ENCODE results near the gene ATP8B4. TPM values are rescaled to one million over a fixed set of nuclear protein-coding genes. Genes with fewer than 3 reads are reported as not detected.

Gene ATP8B4
- total and polyA plus RNA-seq, 4 donors, result 0.20 to 43.9 (median 10.8) TPM

GRCh38 chr15:49902685-49903501 lies 216.1 kb downstream of the ATP8B4 start:
- intact Hi-C loops (cut with DNase I), result loop anchor here in 1 of 2 donors (2.0 to 5.0 kb wide), 2 partner anchors 89 to 282 kb away; partner anchors contain the start of genes DTWD1 and FAM227B
- Histone ChIP-seq H3K27ac (ENCODE audit: low read depth in 1 of 2, low read length in 2 of 2) (peak overlapping the region; percentile 69 to 95), H3K9me3 (ENCODE audit: control insufficient read depth, low read length) (no peaks in the 10 kb centered on the region), H3K27me3 (ENCODE audit: control insufficient read depth in 1 of 2, insufficient read depth in 2 of 2, low read length in 1 of 2) (no peaks in the 10 kb centered on the region), H3K4me1 (ENCODE audit: control insufficient read depth in 1 of 2, insufficient read depth in 2 of 2, low read length in 2 of 2) (peaks cover 0 to 5% of the 10 kb centered on the region in 2 donors), H3K4me3 (ENCODE audit: low read length in 2 of 2) (no peak overlapping the region), H3K36me3 (ENCODE audit: control insufficient read depth in 1 of 2, insufficient read depth in 2 of 2, low read length in 1 of 2) (no peaks in the 10 kb centered on the region)
- ATAC-seq (ENCODE audit: low FRiP score) (peak; percentile 88), DNase-seq (no peak)
- 2 to 5% methylated on average over 7 of the region's 7 CpGs for WGBS, 2 donors

- Histone ChIP-seq H3K4me1 (ENCODE audit: control insufficient read depth in 1 of 2, insufficient read depth in 2 of 2, low read length in 2 of 2) (peaks cover 0 to 5% of the 10 kb centered on the region in 2 donors), H3K27ac (ENCODE audit: low read depth in 1 of 2, low read length in 2 of 2) (peak overlapping the region; percentile 28 to 69), H3K9me3 (ENCODE audit: control insufficient read depth, low read length) (no peaks in the 10 kb centered on the region), H3K27me3 (ENCODE audit: control insufficient read depth in 1 of 2, insufficient read depth in 2 of 2, low read length in 1 of 2) (no peaks in the 10 kb centered on the region), H3K4me3 (ENCODE audit: low read length in 2 of 2) (no peak overlapping the region), H3K36me3 (ENCODE audit: control insufficient read depth in 1 of 2, insufficient read depth in 2 of 2, low read length in 1 of 2) (no peaks in the 10 kb centered on the region)
- 46 to 47% methylated on average over 2 of the region's 2 CpGs for WGBS, 2 donors
- no peak for DNase-seq
- ATAC-seq (ENCODE audit: low FRiP score), result peak; percentile 62
- intact Hi-C loops (cut with DNase I), result loop anchor here in 1 of 2 donors (2.0 to 5.0 kb wide), 2 partner anchors 90 to 281 kb away; partner anchors contain the start of genes DTWD1 and FAM227B
These were observed 216.9 kb downstream of the ATP8B4 start for GRCh38 chr15:49901996-49902684.

GRCh38 chr15:49901321-49901720 lies 217.7 kb downstream of the ATP8B4 start:
- DNase-seq (no peak), ATAC-seq (ENCODE audit: low FRiP score) (no peak)
- Histone ChIP-seq H3K27me3 (ENCODE audit: control insufficient read depth in 1 of 2, insufficient read depth in 2 of 2, low read length in 1 of 2) (no peaks in the 10 kb centered on the region), H3K27ac (ENCODE audit: low read depth in 1 of 2, low read length in 2 of 2) (peak overlapping the region in 1 of 2 donors; percentile 82), H3K4me3 (ENCODE audit: low read length in 2 of 2) (no peak overlapping the region), H3K36me3 (ENCODE audit: control insufficient read depth in 1 of 2, insufficient read depth in 2 of 2, low read length in 1 of 2) (no peaks in the 10 kb centered on the region), H3K4me1 (ENCODE audit: control insufficient read depth in 1 of 2, insufficient read depth in 2 of 2, low read length in 2 of 2) (peaks cover 0 to 2% of the 10 kb centered on the region in 2 donors), H3K9me3 (ENCODE audit: control insufficient read depth, low read length) (no peaks in the 10 kb centered on the region)
- WGBS, 2 donors, result 55 to 64% methylated on average over 1 of the region's 1 CpG
- intact Hi-C loops (cut with DNase I), result loop anchor here in 1 of 2 donors (5.0 kb wide), 1 partner anchor 91 kb away; no protein-coding TSS in a partner anchor

GRCh38 chr15:49900903-49901235 lies 218.2 kb downstream of the ATP8B4 start:
- Histone ChIP-seq H3K27me3 (ENCODE audit: control insufficient read depth in 1 of 2, insufficient read depth in 2 of 2, low read length in 1 of 2) (no peaks in the 10 kb centered on the region), H3K4me3 (ENCODE audit: low read length in 2 of 2) (no peak overlapping the region), H3K9me3 (ENCODE audit: control insufficient read depth, low read length) (no peaks in the 10 kb centered on the region), H3K4me1 (ENCODE audit: control insufficient read depth in 1 of 2, insufficient read depth in 2 of 2, low read length in 2 of 2) (peaks cover 0 to 2% of the 10 kb centered on the region in 2 donors), H3K36me3 (ENCODE audit: control insufficient read depth in 1 of 2, insufficient read depth in 2 of 2, low read length in 1 of 2) (no peaks in the 10 kb centered on the region), H3K27ac (ENCODE audit: low read depth in 1 of 2, low read length in 2 of 2) (peak overlapping the region in 1 of 2 donors; percentile 82)
- 86 to 90% methylated on average over 1 of the region's 1 CpG for whole genome bisulfite sequencing, 2 donors
- DNase-seq, result no peak
- intact Hi-C loops (cut with DNase I), result loop anchor here in 1 of 2 donors (5.0 kb wide), 1 partner anchor 91 kb away; no protein-coding TSS in a partner anchor
- ATAC-seq (ENCODE audit: low FRiP score), result no peak

GRCh38 chr15:49900006-49900902 lies 218.8 kb downstream of the ATP8B4 start:
- peaks cover 0 to 2% of the 10 kb centered on the region in 2 donors for H3K4me1 ChIP-seq (ENCODE audit: control insufficient read depth in 1 of 2, insufficient read depth in 2 of 2, low read length in 2 of 2)
- WGBS, 2 donors, result 60 to 64% methylated on average over 5 of the region's 5 CpGs
- ATAC-seq (ENCODE audit: low FRiP score) (no peak), DNase-seq (no peak)
- H3K27me3 ChIP-seq (ENCODE audit: control insufficient read depth in 1 of 2, insufficient read depth in 2 of 2, low read length in 1 of 2), result no peaks in the 10 kb centered on the region
- no peaks in the 10 kb centered on the region for H3K9me3 ChIP-seq (ENCODE audit: control insufficient read depth, low read length)
- H3K4me3 ChIP-seq (ENCODE audit: low read length in 2 of 2), result no peak overlapping the region
- intact Hi-C loops (cut with DNase I), result loop anchor here in 1 of 2 donors (5.0 kb wide), 1 partner anchor 92 kb away; no protein-coding TSS in a partner anchor
- H3K36me3 ChIP-seq (ENCODE audit: control insufficient read depth in 1 of 2, insufficient read depth in 2 of 2, low read length in 1 of 2), result no peaks in the 10 kb centered on the region
- H3K27ac ChIP-seq (ENCODE audit: low read depth in 1 of 2, low read length in 2 of 2), result peak overlapping the region in 1 of 2 donors; percentile 82

GRCh38 chr15:49898575-49899283 lies 220.3 kb downstream of the ATP8B4 start:
- Histone ChIP-seq H3K27ac (ENCODE audit: low read depth in 1 of 2, low read length in 2 of 2) (no peak overlapping the region), H3K4me1 (ENCODE audit: control insufficient read depth in 1 of 2, insufficient read depth in 2 of 2, low read length in 2 of 2) (peaks cover 0 to 2% of the 10 kb centered on the region in 2 donors), H3K4me3 (ENCODE audit: low read length in 2 of 2) (no peak overlapping the region), H3K27me3 (ENCODE audit: control insufficient read depth in 1 of 2, insufficient read depth in 2 of 2, low read length in 1 of 2) (no peaks in the 10 kb centered on the region), H3K36me3 (ENCODE audit: control insufficient read depth in 1 of 2, insufficient read depth in 2 of 2, low read length in 1 of 2) (no peaks in the 10 kb centered on the region), H3K9me3 (ENCODE audit: control insufficient read depth, low read length) (no peaks in the 10 kb centered on the region)
- no peak for DNase-seq
- 98 to 100% methylated on average over 2 of the region's 2 CpGs for WGBS, 2 donors
- intact Hi-C loops (cut with DNase I), result no loop called here
- no peak for ATAC-seq (ENCODE audit: low FRiP score)

GRCh38 chr15:49898097-49898496 lies 220.9 kb downstream of the ATP8B4 start:
- peaks cover 0 to 2% of the 10 kb centered on the region in 2 donors for H3K4me1 ChIP-seq (ENCODE audit: control insufficient read depth in 1 of 2, insufficient read depth in 2 of 2, low read length in 2 of 2)
- no peak for ATAC-seq (ENCODE audit: low FRiP score)
- H3K9me3 ChIP-seq (ENCODE audit: control insufficient read depth, low read length), result no peaks in the 10 kb centered on the region
- no peak overlapping the region for H3K4me3 ChIP-seq (ENCODE audit: low read length in 2 of 2)
- H3K36me3 ChIP-seq (ENCODE audit: control insufficient read depth in 1 of 2, insufficient read depth in 2 of 2, low read length in 1 of 2), result no peaks in the 10 kb centered on the region
- no peaks in the 10 kb centered on the region for H3K27me3 ChIP-seq (ENCODE audit: control insufficient read depth in 1 of 2, insufficient read depth in 2 of 2, low read length in 1 of 2)
- H3K27ac ChIP-seq (ENCODE audit: low read depth in 1 of 2, low read length in 2 of 2), result no peak overlapping the region
- intact Hi-C loops (cut with DNase I), result no loop called here
- no peak for DNase-seq
